B cell (primary cell): ENCODE results near the gene WDR31.

ENCODE experiments used
- EZH2 ChIP-seq: IDR thresholded peaks from 2 replicates; pipeline ENCODE4 v1.6.1; 2012; ENCODE audit warnings: borderline replicate concordance, low read depth, mild to moderate bottlenecking, moderate library complexity, low read length; ENCODE audit not compliant: insufficient read depth, poor library complexity, severe bottlenecking
- TF ChIP-seq, protein P1 (sequence below): fragments of 200-600 bp; IDR thresholded peaks from one replicate; pipeline ENCODE4 v1.8.0; 2022; ENCODE audit warnings: antibody characterized with exemption, mild to moderate bottlenecking

DNA sequence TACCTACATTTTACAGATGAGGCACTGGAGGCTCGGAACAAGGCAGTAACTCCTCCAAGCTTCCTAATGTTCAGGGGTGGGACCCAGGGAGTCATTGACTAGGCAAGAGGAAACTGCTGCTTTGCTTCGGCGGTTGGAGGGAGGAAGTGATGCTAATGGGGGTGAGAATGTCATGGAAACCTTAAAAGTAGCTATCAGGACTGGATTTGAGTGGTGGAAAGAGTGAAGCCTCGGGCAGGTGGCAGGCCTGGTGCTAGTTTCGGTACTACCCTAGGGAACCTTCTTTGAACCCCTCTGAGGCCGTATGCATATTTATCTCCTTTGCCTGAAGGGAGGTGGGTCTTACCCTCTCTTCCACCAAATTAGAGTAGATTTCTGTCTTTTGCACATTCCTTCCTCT, 10.9 kb upstream of the WDR31 start:
- TF ChIP-seq, protein P1, sequence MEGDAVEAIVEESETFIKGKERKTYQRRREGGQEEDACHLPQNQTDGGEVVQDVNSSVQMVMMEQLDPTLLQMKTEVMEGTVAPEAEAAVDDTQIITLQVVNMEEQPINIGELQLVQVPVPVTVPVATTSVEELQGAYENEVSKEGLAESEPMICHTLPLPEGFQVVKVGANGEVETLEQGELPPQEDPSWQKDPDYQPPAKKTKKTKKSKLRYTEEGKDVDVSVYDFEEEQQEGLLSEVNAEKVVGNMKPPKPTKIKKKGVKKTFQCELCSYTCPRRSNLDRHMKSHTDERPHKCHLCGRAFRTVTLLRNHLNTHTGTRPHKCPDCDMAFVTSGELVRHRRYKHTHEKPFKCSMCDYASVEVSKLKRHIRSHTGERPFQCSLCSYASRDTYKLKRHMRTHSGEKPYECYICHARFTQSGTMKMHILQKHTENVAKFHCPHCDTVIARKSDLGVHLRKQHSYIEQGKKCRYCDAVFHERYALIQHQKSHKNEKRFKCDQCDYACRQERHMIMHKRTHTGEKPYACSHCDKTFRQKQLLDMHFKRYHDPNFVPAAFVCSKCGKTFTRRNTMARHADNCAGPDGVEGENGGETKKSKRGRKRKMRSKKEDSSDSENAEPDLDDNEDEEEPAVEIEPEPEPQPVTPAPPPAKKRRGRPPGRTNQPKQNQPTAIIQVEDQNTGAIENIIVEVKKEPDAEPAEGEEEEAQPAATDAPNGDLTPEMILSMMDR, result no peak
- TF ChIP-seq EZH2, result no peak
